Amniotic epithelial cell (primary cell): ENCODE data around the gene DMD.
"Not testable (repeated sequence)": the region's sequence is repeated elsewhere in the genome, so short reads cannot be mapped to it uniquely, and the experiment has no call there.

Source experiments
- DNase-seq: peaks from one replicate; pipeline ENCODE4 v3.0.0-alpha.2; 2010; ENCODE audit warnings: low read depth

DMD gene

GRCh38 chrX:32851556-32851955 lies 359.8 kb downstream of the DMD start:
- DNase-seq = no peak

GRCh38 chrX:32847921-32848320 lies 363.4 kb downstream of the DMD start:
- DNase-seq = peak; percentile 53

GRCh38 chrX:32842053-32842452 lies 369.3 kb downstream of the DMD start:
- DNase-seq = no peak

GRCh38 chrX:32839781-32840180 lies 371.6 kb downstream of the DMD start:
- no peak for DNase-seq

GRCh38 chrX:32825009-32825408 lies 386.3 kb downstream of the DMD start:
- DNase-seq = no peak

- DNase-seq = no peak
Measured at GRCh38 chrX:32804034-32804433, 407.3 kb downstream of the DMD start.

- no peak for DNase-seq
Measured at GRCh38 chrX:32798990-32799389, 412.4 kb downstream of the DMD start.

GRCh38 chrX:32788936-32789335 lies 422.4 kb downstream of the DMD start:
- DNase-seq = no peak

GRCh38 chrX:32780109-32780508 lies 431.2 kb downstream of the DMD start:
- DNase-seq = no peak

GRCh38 chrX:32778965-32779364 lies 432.4 kb downstream of the DMD start:
- DNase-seq = peak; percentile 0

GRCh38 chrX:32774966-32775365 lies 436.4 kb downstream of the DMD start:
- peak; percentile 0 for DNase-seq

- peak; percentile 3 for DNase-seq
Measured at GRCh38 chrX:32749070-32749469, 462.3 kb downstream of the DMD start.

GRCh38 chrX:32745323-32745722 lies 466.0 kb downstream of the DMD start:
- no peak for DNase-seq

GRCh38 chrX:32744921-32745320 lies 466.4 kb downstream of the DMD start:
- DNase-seq = no peak

- no peak for DNase-seq
Measured at GRCh38 chrX:32741910-32742309, 469.4 kb downstream of the DMD start.

- no peak for DNase-seq
Measured at GRCh38 chrX:32708542-32708941, 502.8 kb downstream of the DMD start.

- not testable (repeated sequence) for DNase-seq
Measured at GRCh38 chrX:32705385-32705784, 506.0 kb downstream of the DMD start.

- no peak for DNase-seq
Measured at GRCh38 chrX:32687379-32687778, 524.0 kb downstream of the DMD start.

- no peak for DNase-seq
Measured at GRCh38 chrX:32678487-32678886, 532.9 kb downstream of the DMD start.

- DNase-seq = peak; percentile 23
Measured at GRCh38 chrX:32673193-32673592, 538.2 kb downstream of the DMD start.

GRCh38 chrX:32662516-32662915 lies 548.8 kb downstream of the DMD start:
- DNase-seq = no peak

- peak; percentile 67 for DNase-seq
Measured at GRCh38 chrX:32644476-32645245, 566.7 kb downstream of the DMD start.

- DNase-seq = no peak
Measured at GRCh38 chrX:32642283-32642682, 569.1 kb downstream of the DMD start.

GRCh38 chrX:32618154-32618553 lies 593.2 kb downstream of the DMD start:
- no peak for DNase-seq
